Activated CD4-positive, alpha-beta T cell treated with anti-CD3 and anti-CD28 coated beads for 1 hour (primary cell): Measurements from ENCODE around the gene CMTR2.

Source experiments
- DNase-seq: peaks from one replicate; pipeline ENCODE4 v3.0.0-alpha.2; 2020

The CMTR2 gene

DNA sequence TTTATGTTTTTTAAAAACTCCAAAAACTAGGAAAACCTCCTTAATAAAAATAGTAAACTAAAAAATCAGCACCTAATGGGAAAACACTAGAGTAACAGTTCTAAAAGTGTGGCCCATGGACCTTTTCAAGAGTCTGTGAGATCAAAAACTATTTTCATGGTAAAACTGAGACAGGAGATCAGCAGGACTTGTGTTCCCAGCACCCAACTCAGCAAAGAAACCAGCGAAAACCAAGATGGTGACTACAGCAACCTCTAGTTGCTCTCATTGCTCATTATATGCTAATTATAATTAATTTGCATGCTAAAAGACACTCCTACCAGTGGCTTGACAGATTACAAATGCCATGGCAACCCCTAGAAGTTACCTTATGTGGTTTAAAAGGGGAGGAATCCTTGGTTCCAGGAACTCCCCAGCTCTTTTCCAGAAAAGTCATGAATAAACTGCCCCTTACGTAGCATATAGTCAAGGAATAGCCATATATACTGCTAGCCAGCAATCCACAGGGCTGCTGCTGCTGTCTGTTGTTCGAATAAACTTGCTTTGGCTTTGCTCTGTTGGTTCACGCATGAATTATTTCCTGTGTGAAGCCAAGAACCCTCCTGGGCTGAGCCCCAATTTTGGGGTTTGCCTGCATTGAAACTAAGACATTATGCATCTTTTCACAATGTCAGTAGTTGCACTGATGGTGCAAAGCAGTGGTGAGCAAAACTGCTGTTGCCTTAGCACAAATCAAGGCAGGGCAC lies 12.4 kb downstream of the CMTR2 start:
- DNase-seq: no peak

DNA sequence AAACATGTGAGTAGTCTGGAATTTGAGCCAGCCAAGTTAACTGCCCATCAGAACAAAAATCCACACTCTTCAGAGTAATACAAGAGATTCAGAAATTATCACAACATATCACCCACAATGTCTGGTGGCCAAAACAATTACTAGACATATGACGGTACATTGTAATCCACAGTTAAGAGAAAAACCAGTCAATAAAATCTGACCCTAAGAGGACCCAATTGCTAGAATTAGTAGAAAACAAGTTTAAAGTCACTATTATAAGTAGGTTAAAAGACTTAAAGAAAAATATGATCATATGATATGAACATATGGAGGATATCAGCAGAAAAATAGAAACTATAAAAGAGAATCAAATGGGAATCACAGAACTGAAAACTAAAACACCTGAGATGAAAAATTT lies 15.8 kb downstream of the CMTR2 start:
- DNase-seq: no peak

DNA sequence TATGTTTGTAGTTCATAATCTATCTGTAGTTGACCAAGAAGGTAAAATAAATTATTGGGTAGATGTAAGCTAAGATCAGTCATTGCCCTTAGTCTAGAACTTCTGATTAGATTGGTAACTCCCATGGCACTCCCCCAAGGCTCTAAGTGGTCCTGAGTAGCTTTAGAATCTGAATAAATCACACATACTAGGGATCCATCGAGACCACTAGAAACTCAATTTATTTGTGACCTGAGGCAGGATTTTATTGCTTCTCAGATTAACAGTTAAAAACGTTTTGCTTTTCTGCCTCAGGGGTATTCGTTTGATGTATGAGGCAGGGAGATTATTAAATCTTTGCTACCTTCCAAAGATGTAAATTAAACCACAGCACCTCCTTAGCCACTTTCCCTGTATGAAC lies 24.9 kb downstream of the CMTR2 start:
- DNase-seq: no peak

DNA sequence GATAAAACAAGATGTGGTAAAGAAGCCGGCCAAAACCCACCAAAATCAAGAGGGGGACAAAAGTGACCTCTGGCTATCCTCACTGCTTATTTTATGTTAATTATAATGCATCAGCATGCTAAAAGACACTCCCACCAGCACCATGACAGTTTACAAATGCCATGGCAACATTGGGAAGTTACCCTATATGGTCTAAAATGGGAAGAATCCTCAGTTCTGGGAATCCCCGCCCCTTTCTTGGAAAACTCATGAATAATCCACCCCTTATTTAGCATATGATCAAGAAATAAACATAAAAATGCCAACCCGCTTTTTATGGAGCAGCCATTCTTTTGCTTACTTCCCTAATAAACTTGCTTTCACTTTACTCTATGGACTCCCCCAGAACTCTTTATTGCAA lies 25.6 kb downstream of the CMTR2 start:
- DNase-seq: no peak

DNA sequence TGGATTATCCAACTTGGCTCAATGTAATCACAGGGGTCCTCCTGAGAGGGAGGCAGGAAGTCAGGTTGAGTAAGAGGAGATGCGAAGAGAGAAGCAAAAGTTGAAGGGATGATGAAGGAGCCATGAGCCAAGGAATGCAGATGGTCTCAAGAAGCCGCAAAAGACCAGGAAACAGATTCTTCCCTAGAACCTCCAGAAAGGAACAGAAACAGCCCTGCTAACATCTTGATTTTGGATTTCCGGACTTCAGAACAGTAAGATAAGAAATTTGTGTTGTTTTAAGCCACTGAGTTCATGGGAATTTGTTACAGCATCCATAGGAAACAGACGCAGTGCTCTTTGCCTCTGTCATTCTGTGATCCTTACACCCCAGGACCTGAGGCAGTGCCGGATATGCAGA lies 26.8 kb downstream of the CMTR2 start:
- DNase-seq: no peak

DNA sequence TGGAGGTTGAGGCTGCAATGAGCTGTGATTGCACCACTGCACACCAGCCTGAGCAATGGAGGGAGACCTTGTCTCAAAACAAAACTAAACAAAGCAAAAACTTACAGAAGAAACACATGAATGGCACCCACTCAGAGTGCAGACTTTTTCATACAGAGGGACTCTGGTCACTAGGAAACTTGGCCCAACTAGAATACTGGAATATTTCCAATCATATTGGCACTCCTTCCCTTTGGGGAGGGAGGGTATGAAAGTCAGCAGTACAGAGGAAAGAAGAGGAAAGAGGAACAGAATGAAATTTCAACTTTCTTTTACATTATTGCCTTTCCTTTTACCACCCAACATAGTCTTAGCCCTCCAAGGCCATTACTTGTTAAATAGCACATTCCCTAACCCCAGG lies 28.2 kb downstream of the CMTR2 start:
- no peak for DNase-seq

DNA sequence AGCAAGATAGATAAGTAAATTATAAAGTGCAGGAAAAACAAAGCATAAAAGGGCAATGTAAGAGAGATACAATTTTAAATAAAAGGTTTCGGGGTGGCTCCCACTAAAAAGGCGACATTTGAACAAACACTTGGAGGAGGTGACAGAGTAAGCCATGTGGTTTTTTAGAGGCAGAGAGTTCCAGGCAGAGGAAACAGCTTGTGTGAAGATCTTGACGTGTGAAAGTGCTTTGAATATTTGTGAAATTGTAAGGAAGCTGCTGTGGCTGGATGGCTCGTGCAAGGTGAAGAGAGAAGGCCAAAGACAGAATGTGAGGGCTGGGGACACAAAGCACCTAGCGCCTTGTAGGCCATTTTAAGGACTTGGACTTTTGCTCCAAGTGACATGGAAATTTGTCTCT lies 30.1 kb downstream of the CMTR2 start:
- no peak for DNase-seq

DNA sequence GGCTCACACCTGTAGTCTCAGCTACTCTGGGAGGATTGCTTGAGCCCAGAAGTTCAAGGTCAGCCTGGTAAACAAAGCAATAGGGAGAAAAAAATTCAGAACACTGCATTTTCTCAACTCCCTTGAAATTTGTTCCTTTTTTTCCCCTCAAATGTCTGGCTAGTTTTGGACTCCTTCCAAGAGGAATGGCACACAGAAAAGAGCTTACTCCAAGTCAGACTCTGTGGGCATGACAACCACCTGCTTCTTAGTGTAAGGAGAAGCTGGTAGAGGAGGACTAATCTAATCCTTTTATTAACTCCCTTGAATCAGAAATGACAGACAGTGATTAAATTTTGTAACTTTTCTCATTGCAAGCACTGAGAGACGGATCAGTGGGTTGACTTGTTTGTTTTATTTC lies 30.8 kb downstream of the CMTR2 start:
- DNase-seq: no peak

DNA sequence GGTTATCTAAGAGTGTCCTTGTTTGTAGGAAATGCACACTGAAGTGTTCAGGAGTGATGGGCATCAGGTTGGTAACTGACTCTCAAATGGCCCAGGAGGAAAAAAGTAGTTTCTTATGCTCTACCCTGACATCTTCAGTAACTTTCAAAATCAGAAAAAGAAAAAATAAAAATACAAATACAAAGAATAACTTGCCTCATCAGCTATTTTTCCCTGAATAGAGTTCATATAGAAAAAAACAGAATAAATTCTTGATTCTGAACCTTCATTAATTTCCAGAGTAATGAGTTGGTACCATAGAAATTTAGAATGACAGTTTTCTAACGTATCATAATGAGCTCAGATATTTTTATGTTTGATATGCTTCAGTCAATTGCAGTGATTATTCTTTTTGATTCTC lies 31.4 kb downstream of the CMTR2 start:
- no peak for DNase-seq

DNA sequence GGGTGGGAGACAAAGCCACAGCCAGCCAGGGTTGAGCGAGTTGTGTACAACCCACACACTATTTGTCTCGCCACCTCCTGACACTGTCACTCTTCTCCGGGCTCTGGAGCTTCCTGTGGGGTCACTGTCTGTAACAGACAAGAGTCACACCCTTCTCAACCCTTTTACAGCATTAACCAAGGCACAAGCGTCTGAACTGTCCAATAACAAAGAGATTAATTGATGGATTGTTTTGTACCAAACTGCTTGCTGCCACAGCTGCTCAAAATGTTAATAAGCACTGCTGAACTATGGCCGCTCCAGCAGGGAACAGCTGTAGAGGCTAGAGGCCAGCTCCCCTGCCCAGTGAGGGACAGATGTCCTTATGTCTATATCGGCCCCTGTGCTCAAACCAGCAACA lies 33.5 kb downstream of the CMTR2 start:
- no peak for DNase-seq

DNA sequence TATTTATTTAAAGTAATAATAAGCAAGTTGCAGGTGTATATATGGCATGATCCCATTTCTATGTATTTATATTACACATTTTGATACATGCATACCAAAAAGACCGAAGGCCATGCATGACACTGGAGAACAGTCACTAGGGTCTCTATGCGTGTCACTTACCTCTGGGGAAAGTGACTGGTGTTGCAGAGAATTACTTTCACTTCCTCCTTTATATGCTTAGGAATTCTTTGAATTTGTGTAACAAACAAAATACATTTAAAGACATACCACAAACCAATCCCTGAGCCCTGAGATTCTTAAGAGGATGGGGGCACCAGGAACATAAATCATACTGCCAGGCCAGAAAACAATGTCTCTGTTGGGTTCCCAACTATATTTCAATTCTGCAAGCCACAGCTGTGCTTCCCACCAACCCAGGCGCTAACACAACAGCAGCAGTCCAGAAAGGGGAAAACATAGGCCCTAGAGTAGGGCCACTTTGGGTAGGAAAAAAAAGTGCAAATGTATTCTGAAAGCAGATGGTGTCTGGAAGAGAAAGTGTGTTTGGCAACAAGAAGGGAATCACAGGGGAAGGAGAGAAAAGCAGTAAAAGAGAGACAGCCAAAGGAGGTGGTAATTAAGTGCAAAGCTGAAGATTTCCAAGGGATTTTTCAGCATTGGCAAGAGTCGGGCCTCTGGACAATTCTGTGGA lies 34.2 kb downstream of the CMTR2 start:
- DNase-seq: no peak

DNA sequence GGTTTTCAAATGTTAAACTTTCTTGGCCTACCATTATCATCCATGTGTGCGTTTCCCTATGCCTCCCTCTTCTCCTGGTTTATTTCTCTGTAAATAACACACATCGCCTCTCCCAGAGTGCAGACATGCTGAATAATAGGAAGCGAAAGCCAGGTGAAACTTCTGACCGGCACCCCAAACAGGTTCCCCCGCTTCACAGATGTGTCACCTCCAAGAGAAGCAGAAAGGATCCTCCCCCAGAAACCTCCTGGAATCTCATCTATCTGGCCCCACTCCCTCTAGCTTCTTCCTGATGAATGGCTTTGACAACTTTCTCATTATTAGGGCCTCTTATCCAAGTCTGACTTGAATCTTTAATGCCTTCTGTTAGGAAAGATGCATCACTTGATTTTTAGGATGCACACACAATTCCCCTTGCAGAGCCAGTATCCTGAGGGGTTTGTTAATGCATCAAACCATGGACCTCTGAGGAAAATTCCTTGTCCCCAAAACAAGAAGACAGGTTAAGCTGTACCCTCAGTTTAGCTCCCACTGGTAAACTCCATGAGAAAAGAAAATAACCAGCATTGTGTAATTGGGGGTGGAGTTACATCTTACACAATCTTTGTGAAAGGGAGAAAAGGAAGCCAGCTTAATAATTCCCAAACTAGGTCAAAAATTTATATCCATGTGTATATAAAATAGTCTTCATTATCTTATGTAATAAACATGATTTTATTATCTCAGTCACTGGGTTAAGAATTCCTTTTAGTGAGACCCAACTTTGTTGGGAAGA lies 38.6 kb downstream of the CMTR2 start:
- DNase-seq: no peak

DNA sequence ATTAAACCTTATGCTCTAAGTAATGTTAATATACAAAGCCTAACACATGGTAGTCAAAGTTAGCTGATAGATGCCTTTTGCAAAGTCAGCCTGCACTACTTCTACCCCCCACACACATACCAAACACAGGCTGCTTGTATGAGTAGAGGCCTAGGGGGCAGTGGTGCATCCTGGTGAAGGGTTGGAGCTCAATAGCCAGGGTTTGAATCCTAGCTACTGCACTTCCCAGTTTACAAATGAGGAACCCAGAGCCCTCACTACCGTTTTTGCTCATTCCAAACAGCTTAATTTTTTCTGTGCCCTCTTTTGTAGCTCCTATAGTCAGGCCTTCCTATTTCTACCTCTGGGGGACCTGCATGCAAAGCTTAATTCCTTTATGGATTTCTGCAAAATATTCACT lies 39.8 kb downstream of the CMTR2 start:
- DNase-seq: no peak

DNA sequence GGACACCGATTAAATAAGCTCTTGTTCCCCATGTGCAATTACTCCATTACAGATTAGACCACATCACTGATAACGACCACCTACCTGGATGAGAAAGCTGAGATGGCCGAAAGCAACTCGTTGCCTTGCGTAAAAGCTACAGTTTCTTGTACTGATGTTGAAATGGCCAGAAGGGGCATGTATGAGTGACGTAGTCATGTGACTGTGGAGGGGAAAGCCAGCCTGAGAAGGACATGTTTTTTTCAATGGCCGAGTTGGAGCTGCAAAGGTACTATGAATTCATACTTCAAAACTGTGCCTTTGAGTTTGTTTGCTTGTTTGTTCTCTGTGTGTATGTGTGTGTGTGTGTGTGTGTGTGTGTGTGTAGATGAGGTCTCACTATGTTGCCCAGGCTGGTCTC lies 41.7 kb downstream of the CMTR2 start:
- DNase-seq: no peak

DNA sequence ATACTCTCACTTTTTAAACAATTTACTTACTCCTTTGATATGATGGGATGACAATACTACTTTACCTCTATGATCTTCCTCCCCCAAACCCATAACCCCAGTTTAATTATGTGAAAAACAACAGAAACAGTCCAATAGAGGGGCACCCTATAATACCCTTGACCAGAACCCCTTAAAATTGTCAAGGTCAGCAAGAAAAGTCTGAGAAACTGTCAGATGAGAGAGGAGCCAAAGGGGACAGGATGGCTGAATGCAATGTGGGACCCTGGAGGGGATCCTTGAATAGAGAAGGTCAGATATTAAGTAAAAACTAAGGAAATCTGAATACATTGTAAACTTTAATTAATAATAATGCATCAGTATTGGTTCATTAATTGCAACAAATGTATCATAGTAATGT lies 42.9 kb downstream of the CMTR2 start:
- DNase-seq: no peak

DNA sequence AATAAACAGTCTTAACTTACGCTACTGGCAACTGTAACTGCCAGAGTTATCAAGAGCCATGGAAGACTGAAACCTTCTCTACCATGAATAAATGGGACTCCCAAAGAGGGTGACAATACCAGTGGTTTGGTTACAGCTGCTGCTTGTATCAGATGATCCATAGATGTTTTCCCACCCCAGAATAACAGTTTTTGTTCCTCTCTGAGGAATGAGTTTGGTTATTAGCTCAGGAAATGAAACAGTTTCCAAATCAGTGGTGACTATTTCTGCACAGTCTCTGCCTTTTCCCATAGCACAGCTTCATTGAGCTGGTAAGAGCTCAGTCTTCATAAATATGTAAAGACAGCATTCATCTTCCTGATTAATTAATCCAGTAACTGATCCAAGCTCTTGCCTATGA lies 44.7 kb downstream of the CMTR2 start:
- DNase-seq: no peak

DNA sequence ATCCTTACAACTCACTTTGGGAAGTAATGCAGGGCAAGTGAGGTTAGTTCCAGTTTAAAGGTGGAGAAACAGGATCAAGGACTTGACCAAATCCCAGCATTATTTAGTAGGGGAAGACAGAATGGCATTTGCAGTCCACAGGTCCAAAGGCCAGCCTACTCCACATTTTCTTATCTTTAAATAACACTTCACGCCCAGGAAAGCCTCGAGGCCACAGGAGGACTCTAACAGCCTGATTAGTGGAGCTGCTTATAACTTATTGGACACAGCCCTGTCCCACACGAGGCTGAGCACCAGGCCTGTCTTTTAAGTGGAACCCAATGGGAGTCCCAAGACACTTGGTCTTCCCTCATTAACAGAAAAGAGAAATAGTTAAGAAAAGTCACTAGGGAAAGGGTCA lies 46.6 kb downstream of the CMTR2 start:
- no peak for DNase-seq

DNA sequence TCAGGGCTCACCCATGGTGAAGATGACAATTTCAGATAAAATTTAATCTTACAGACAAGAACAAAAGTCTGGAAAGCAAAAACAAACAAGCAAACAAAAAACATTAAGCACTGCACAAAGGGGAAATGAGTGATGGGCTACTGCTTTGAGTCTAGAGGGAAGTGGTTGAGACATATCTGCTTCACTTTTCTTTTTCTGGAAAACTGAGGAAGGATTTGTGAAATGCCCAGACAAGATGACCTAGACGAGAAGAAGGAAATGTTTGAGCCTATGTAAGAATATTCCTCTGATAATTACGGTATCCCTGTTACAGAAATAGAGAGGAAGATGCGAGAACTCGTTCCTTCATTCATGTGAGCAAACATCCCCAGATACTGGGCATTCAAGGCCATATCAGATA lies 47.2 kb downstream of the CMTR2 start:
- no peak for DNase-seq
